GM12874 (cell line): Measurements from ENCODE around the gene GPER1.

ENCODE experiments used
- TF ChIP-seq, protein P1 (sequence below): IDR thresholded peaks from 2 replicates; pipeline ENCODE4 v1.5.1; 2011; ENCODE audit warnings: low read depth, mild to moderate bottlenecking, control low read depth, low read length, moderate library complexity; ENCODE audit not compliant: insufficient read depth

The GPER1 gene

DNA sequence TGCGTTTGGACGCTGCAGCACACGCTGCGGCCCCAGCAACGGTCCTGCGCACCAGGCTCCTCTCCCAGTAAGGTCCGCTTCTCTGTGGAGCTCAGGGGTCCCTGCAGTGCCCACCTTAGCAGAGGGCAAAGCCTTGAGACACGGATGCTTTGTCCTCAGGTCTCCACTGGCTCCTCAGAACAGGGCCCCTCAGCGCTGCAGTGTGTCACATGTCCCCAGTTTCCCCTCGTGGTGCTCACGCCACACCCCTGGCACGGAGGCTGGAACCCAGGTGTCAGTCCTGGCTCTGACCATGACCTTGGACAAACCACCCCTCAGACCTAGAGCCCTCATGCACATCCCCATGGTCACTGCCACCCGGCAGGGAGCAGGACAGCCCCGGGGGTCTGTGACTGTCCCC, 19.9 kb upstream of the GPER1 start:
- TF ChIP-seq, protein P1, sequence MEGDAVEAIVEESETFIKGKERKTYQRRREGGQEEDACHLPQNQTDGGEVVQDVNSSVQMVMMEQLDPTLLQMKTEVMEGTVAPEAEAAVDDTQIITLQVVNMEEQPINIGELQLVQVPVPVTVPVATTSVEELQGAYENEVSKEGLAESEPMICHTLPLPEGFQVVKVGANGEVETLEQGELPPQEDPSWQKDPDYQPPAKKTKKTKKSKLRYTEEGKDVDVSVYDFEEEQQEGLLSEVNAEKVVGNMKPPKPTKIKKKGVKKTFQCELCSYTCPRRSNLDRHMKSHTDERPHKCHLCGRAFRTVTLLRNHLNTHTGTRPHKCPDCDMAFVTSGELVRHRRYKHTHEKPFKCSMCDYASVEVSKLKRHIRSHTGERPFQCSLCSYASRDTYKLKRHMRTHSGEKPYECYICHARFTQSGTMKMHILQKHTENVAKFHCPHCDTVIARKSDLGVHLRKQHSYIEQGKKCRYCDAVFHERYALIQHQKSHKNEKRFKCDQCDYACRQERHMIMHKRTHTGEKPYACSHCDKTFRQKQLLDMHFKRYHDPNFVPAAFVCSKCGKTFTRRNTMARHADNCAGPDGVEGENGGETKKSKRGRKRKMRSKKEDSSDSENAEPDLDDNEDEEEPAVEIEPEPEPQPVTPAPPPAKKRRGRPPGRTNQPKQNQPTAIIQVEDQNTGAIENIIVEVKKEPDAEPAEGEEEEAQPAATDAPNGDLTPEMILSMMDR: no peak

GRCh38 chr7:1068619-1069018, 19.3 kb upstream of the GPER1 start:
- TF ChIP-seq, protein P1: no peak

DNA sequence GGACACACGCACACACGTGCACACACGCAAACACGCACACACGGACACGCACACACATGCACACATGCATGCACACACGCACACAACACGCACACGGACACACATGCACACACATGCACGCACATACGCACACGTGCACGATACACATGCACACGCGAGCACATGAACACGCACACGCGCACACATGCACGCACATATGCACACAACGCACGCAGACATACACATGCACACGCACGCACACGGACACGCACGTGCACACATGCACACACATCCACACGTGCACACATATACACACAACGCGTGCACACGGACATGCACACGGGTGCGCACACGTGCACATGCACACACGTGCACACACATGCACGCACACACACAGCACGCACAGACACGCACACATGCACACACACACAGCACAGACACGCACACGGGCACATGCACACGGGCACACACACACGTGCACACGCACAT, 17.3 kb upstream of the GPER1 start:
- TF ChIP-seq, protein P1: no peak

DNA sequence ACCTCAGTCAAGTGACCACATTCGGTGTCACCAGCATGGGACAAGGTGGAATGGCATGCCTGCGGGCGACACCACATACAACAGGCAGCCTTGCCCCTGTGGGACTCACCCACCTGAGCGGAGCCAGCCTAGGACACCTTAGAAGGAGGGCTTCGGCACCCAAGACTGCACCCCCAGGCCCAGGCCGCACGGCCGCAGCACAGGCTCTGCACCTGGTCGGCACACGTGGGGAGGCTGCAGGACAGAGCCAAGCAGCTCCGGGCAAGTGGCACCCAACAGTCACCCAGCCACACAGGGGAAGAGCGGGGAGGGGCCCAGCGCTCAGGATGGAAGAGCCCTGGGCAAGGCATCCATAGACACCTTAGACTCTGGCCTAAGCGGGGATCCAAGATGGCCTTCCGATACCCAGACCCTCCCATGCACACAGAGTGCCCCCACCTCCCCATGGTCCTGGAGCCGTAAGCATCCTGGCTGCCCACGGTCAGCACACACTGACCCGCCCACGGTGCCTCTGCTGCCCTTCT, 16.1 kb upstream of the GPER1 start:
- TF ChIP-seq, protein P1: no peak

DNA sequence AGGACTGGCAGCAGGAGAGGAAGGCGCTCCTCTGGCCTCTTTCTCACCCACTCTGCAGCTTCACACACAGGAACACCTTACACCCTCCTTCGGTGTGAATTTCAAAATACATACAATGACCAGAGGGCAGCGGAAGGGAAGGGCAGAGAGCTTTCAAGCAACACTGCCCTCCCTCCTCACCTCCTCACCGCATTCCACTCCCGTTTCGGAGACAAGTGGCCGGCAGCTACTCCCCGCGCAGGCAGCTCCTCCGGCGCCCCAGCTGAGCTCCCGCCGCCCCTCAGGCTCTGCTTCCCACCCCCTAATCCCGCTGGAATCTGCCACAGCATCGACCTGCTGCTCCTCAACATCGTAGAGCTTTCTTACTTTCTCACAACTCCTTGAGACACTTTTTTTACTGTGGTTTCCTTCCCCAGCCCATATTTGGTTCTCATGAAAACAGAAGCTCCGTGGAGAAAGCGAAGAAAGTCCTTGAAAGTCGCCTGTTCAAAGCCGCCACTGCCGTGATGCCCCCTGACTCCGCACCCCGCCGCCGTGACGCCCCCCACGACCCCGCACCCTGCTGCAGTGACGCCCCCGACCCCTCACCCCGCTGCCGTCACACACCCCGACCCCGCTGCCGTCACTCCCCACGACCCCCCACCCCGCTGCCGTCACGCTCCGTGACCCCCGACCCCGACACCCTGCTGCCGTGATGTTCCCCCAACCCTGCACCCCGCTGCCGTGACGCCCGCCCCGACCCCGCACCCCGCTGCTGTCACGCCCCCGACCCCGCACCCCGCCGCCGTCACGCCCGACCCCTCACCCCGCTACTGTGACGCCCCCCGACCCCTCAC, 14.6 kb upstream of the GPER1 start:
- TF ChIP-seq, protein P1: no peak

- TF ChIP-seq, protein P1: no peak
These were observed 13.1 kb upstream of the GPER1 start for GRCh38 chr7:1074593-1075431.
